Activated CD4-positive, alpha-beta memory T cell treated with anti-CD3 and anti-CD28 coated beads, Interleukin-2, amount 10 ng/mL, durations not matched to agents 7 days and 5 days (primary cell): ENCODE measurements around the gene ATP13A5. TPM values are rescaled to one million over a fixed set of nuclear protein-coding genes. Genes with fewer than 3 reads are reported as not detected.

Experiments
- CTCF ChIA-PET: fragments of 350-600 bp; sonication (Branson Sonifier 250); formaldehyde crosslinking; loops from one replicate; lab custom pipeline; 2021; ENCODE audit warnings: antibody characterized with exemption, inconsistent platforms; lab: Charles Lee
- POLR2A ChIA-PET: fragments of 350-600 bp; sonication (Branson Sonifier 250); formaldehyde crosslinking; loops from one replicate; lab custom pipeline; 2021; ENCODE audit warnings: antibody characterized with exemption; lab: Charles Lee
- DNase-seq: peaks from one replicate; pipeline ENCODE4 v3.0.0-alpha.2; 2020
- H3K27ac Mint-ChIP-seq: one replicate; pipeline ENCODE4 v1.8.0; 2021; ENCODE audit warnings: mild to moderate bottlenecking, mixed read lengths
- H3K27me3 Mint-ChIP-seq: one replicate; pipeline ENCODE4 v1.8.0; 2021; ENCODE audit warnings: mixed read lengths
- H3K36me3 Mint-ChIP-seq: one replicate; pipeline ENCODE4 v1.8.0; 2021; ENCODE audit warnings: low read depth, mixed read lengths
- H3K4me1 Mint-ChIP-seq: one replicate; pipeline ENCODE4 v1.8.0; 2021; ENCODE audit warnings: mixed read lengths
- H3K4me3 Mint-ChIP-seq: one replicate; pipeline ENCODE4 v1.8.0; 2021; ENCODE audit warnings: mild to moderate bottlenecking, mixed read lengths
- H3K9me3 Mint-ChIP-seq: one replicate; pipeline ENCODE4 v1.8.0; 2021; ENCODE audit warnings: mixed read lengths
- total RNA-seq, 2 experiments: library from RNA; stranded (reverse); gene quantifications; one replicate each; pipeline ENCODE4 v1.2.3, GENCODE V29; 2021

ATP13A5 gene
- total RNA-seq, 2 experiments from 2014 or later = not detected

GRCh38 chr3:193237030-193237429 lies 141.5 kb downstream of the ATP13A5 start:
- H3K27ac Mint-ChIP-seq = no peak overlapping the region
- peaks cover 3% of the 10 kb centered on the region for H3K4me1 Mint-ChIP-seq
- no peak for DNase-seq
- H3K27me3 Mint-ChIP-seq = peaks cover 25% of the 10 kb centered on the region
- no peaks in the 10 kb centered on the region for H3K36me3 Mint-ChIP-seq
- CTCF ChIA-PET = no interaction called here
- no peaks in the 10 kb centered on the region for H3K9me3 Mint-ChIP-seq
- POLR2A ChIA-PET = no interaction called here
- H3K4me3 Mint-ChIP-seq = no peak overlapping the region

DNA sequence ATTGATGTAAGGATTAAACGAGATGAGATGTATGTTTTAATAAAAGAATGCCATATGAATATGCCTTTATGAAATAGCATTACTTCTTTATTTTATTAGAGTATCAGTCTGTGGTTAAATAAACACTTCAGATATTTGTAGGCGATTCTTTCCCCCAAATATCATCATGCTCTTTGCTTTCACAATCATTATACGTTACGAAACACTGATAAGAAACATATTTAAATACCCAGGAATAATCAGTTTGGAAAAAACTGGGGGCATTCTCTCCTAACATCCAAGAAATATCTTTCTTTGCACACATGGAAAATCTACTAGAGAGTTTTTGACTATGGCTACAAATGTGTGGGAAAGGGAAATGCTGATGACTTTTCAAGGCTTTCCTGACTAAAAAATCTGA lies 142.0 kb downstream of the ATP13A5 start:
- POLR2A ChIA-PET = no interaction called here

DNA sequence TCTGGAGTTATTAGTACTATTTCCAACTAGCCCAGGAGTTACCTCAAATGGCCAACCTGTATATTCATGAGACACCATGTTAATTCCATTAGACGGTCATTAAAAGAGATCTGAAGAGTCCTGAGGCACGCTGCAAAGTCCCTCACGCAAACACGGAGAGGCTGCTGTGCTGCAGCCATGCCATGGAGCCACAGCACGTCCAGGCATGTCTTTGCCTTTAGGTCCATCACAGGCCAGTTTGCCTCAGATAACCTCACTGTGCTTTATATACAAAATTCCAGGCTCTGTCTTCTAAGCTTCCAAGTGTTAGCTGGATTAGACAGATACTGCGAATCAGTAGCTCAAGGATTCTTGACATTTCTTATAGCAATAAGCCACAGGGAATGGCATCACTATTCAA lies 147.4 kb downstream of the ATP13A5 start:
- no peaks in the 10 kb centered on the region for H3K4me1 Mint-ChIP-seq
- H3K27ac Mint-ChIP-seq = no peak overlapping the region
- H3K4me3 Mint-ChIP-seq = no peak overlapping the region
- CTCF ChIA-PET = no interaction called here
- POLR2A ChIA-PET = no interaction called here
- DNase-seq = no peak
- no peaks in the 10 kb centered on the region for H3K9me3 Mint-ChIP-seq
- H3K36me3 Mint-ChIP-seq = no peaks in the 10 kb centered on the region
- no peaks in the 10 kb centered on the region for H3K27me3 Mint-ChIP-seq

More for the DNA sequence above, 142.0 kb downstream of the ATP13A5 start:
- H3K36me3 Mint-ChIP-seq = no peaks in the 10 kb centered on the region
- DNase-seq = no peak
- H3K27me3 Mint-ChIP-seq = peaks cover 21% of the 10 kb centered on the region
- H3K27ac Mint-ChIP-seq = no peak overlapping the region
- H3K9me3 Mint-ChIP-seq = no peaks in the 10 kb centered on the region
- CTCF ChIA-PET = no interaction called here
- peaks cover 3% of the 10 kb centered on the region for H3K4me1 Mint-ChIP-seq
- no peak overlapping the region for H3K4me3 Mint-ChIP-seq

DNA sequence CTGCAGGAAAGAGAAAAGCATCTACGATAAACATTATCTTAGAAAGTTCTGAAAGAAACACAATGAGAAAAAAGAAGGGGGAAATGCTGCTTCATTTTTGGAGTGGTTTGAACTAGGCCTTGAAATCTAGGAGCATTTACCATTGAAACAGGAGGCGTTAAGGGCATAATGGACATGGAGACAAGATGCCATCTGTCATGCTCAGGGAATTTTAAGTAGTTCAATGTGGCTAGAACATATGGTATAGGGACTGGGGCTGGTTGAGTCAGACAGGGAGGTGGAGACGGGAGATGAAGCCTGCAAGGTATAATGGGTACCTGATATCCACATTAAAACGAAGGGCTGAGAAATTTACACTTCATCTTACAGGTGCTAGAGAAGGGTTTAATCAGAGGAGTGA lies 147.9 kb downstream of the ATP13A5 start:
- no peaks in the 10 kb centered on the region for H3K36me3 Mint-ChIP-seq
- H3K27me3 Mint-ChIP-seq = peaks cover 4% of the 10 kb centered on the region
- POLR2A ChIA-PET = no interaction called here
- no peaks in the 10 kb centered on the region for H3K9me3 Mint-ChIP-seq
- no peak overlapping the region for H3K27ac Mint-ChIP-seq
- H3K4me3 Mint-ChIP-seq = no peak overlapping the region
- DNase-seq = no peak
- CTCF ChIA-PET = no interaction called here
- no peaks in the 10 kb centered on the region for H3K4me1 Mint-ChIP-seq

DNA sequence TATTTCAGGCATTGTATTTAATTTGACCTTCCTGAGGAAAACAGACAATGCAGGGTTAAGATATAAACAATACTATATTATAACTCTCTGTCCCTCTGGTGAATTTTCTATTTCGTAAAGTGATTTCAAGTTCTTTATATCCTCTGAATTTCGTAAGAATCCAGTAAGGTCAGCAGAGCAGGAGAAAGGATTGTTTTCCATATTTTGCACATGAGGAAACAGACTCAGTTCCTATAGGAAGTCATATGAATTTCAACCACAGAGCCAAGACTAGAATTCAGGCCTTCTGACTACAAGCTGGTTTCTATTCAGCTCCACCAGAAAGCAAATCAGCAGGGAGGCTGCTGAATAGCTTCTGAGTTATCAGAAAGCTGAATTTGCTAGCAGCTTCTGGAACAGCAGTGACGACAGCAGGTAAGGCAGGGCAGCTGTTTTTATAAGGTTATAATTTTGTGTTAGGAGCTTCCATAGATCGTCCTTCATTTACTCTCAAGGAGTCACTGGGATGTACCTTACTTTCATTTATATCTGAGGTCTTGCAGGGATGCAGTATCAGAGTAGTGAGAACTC lies 148.6 kb downstream of the ATP13A5 start:
- no peaks in the 10 kb centered on the region for H3K36me3 Mint-ChIP-seq
- CTCF ChIA-PET = no interaction called here
- no peak for DNase-seq
- peaks cover 4% of the 10 kb centered on the region for H3K27me3 Mint-ChIP-seq
- H3K27ac Mint-ChIP-seq = no peak overlapping the region
- H3K9me3 Mint-ChIP-seq = no peaks in the 10 kb centered on the region
- H3K4me1 Mint-ChIP-seq = no peaks in the 10 kb centered on the region
- POLR2A ChIA-PET = no interaction called here
- no peak overlapping the region for H3K4me3 Mint-ChIP-seq

DNA sequence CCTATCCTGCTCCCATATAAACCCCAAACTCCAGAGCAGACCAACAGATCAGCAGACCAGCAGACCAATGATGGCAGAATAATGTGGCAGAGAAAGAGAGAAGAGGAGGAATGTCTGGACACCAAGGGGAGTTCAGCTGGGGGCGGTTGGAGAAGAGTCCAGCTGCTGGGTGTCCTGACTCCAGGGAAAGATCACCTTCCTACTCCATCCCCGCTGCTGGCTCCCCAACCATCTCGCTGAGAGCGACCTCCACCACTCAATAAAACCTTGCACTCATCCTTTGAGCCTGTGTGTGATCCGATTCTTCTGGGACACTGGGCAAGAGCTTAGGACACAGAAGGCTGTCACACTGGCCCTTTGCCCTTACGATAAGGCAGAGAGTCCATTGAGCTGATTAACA lies 150.3 kb downstream of the ATP13A5 start:
- DNase-seq = no peak
- no peaks in the 10 kb centered on the region for H3K36me3 Mint-ChIP-seq
- no peak overlapping the region for H3K4me3 Mint-ChIP-seq
- H3K27me3 Mint-ChIP-seq = peaks cover 6% of the 10 kb centered on the region
- H3K27ac Mint-ChIP-seq = no peak overlapping the region
- H3K9me3 Mint-ChIP-seq = no peaks in the 10 kb centered on the region
- H3K4me1 Mint-ChIP-seq = no peaks in the 10 kb centered on the region
- POLR2A ChIA-PET = no interaction called here
- CTCF ChIA-PET = no interaction called here

- Mint-ChIP-seq H3K4me3 (no peak overlapping the region), H3K36me3 (no peaks in the 10 kb centered on the region), H3K27ac (no peak overlapping the region), H3K27me3 (peaks cover 6% of the 10 kb centered on the region), H3K4me1 (no peaks in the 10 kb centered on the region), H3K9me3 (no peaks in the 10 kb centered on the region)
- CTCF ChIA-PET = no interaction called here
- DNase-seq = no peak
- POLR2A ChIA-PET = interaction anchor here (1.2 kb wide), 1 partner anchor 15 kb away, joined by 3 read pairs; no protein-coding TSS in a partner anchor
These were observed 153.0 kb downstream of the ATP13A5 start for GRCh38 chr3:193225302-193226125.

Other genes with a start within 250 kb of the ATP13A5 start
- gene PLAAT1, start 137.5 kb downstream of the ATP13A5 start, total RNA-seq = not detected
- gene ATP13A4, start 176.1 kb upstream of the ATP13A5 start, total RNA-seq = 1 to 10 TPM; 1.7 to 1.8 TPM
- 10 to 100 TPM; 61.0 to 66.4 TPM for gene OPA1, start 214.5 kb upstream of the ATP13A5 start, total RNA-seq